SK-MEL-5 (cell line): ENCODE results near the gene TEAD1. TPM values are rescaled to one million over a fixed set of nuclear protein-coding genes. Genes with fewer than 3 reads are reported as not detected.
A peak's percentile ranks its signal among the peaks of the same experiment; 100 is the strongest.

Experiments used
- DNase-seq: peaks from one replicate; pipeline ENCODE4 v3.0.0-alpha.2; 2016; ENCODE audit warnings: low read depth, low spot score
- in situ Hi-C: cut with HindIII; loops from 2 replicates; pipeline ENCODE4 v1.10.0; 2016; ENCODE audit warnings: low sequenced_read_pairs, high pct_unique_total_duplicates, low pct_unique_long_range_greater_than_20kb
- total RNA-seq: library from RNA; depleted of rRNA; stranded (reverse); fragments of >200 nt; shearing (Covaris generic); gene quantifications from 2 replicates; pipeline ENCODE4 v1.2.3, GENCODE V29; 2014

TEAD1 gene
- total RNA-seq, 1 experiment from 2014 or later: 55.0 TPM

GRCh38 chr11:12932485-12932884 is 258.3 kb downstream of the TEAD1 start:
- in situ Hi-C loops: no loop called here
- DNase-seq: no peak

GRCh38 chr11:12936200-12936599 is 262.0 kb downstream of the TEAD1 start:
- in situ Hi-C loops: no loop called here
- no peak for DNase-seq

GRCh38 chr11:12938590-12939247 is 264.5 kb downstream of the TEAD1 start:
- no peak for DNase-seq
- in situ Hi-C loops: no loop called here

DNA sequence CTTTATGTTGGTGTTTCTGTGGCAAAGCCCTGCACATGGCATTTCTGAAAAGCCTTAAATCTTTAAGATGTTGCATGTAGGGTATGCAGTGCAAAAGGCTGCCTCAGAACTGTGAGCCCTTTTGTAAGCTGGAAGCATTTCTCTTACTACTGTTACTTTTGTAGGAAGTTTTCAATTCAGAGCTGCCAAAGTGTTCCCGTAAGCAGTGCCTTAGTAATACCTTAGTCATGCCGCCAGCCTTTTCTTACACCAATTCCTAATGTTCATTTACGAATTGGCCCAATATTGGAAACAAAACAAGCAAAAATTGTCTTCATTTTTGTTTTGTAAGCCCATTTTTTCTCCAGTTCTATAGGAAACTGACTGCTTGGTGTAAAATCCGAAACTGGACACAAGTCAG is 267.4 kb downstream of the TEAD1 start:
- DNase-seq: no peak
- in situ Hi-C loops: no loop called here

GRCh38 chr11:12942157-12942556 is 267.9 kb downstream of the TEAD1 start:
- in situ Hi-C loops: no loop called here
- DNase-seq: no peak

DNA sequence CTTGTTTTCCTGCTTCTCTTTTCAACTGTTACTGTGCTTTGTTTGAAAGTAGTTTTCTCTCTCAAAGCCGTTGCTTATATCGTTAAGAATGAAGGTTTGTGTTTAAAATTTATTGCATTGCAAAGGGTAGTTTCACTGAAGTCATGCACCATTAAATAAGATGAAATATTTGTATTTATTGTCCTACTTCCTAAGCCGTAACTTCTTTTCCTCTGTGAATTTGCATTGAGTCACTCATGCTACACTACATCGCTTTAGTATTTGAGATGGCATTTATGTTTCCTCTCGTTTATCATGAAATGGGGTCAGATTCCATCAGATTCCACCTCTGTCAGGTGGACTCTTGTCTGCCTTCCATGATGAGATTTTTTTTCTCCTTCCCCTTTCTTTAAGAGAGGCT is 269.1 kb downstream of the TEAD1 start:
- in situ Hi-C loops: no loop called here
- DNase-seq: no peak

GRCh38 chr11:12944889-12945288 is 270.7 kb downstream of the TEAD1 start:
- in situ Hi-C loops: no loop called here
- no peak for DNase-seq

- in situ Hi-C loops: no loop called here
- DNase-seq: no peak
These were observed 275.2 kb downstream of the TEAD1 start for GRCh38 chr11:12949453-12949852.

DNA sequence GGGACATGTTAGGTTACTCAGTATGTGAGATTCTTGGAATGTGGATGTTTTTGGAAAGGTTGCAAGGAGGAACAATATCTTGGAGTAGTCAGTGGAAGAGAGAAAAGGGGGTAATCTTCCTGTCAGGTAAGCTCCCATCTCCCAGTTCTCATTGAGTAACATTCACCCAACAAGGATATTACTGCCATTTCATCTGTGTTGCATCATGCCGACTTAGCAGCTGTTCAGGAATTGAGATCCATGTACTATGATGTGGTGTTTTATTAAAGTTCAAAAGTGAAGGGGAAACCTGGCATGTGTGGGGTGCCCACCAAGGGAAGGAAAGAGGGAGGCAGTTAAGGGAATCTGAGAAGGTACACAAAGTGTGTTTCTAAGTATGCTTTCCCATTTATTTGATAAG is 276.4 kb downstream of the TEAD1 start:
- DNase-seq: no peak
- in situ Hi-C loops: no loop called here

GRCh38 chr11:12951376-12951775 is 277.2 kb downstream of the TEAD1 start:
- DNase-seq: no peak
- in situ Hi-C loops: no loop called here

DNA sequence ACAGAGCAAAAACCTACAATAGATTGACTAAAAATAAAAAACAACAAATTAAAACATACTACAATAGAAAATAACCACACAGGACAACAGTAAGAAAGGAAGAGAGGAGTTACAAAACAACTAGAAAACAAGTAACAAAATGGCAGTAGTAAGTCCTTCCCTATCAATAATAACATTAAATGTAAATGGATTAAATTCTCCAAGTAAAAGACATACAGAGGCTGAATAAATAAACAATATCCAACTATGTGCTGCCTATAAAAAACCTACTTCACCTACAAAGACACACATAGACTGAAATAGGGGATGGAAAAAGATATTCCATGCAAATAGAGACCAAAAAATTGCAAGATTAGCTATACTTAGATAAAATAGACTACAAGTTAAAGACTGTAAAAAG is 277.9 kb downstream of the TEAD1 start:
- DNase-seq: no peak
- in situ Hi-C loops: no loop called here

DNA sequence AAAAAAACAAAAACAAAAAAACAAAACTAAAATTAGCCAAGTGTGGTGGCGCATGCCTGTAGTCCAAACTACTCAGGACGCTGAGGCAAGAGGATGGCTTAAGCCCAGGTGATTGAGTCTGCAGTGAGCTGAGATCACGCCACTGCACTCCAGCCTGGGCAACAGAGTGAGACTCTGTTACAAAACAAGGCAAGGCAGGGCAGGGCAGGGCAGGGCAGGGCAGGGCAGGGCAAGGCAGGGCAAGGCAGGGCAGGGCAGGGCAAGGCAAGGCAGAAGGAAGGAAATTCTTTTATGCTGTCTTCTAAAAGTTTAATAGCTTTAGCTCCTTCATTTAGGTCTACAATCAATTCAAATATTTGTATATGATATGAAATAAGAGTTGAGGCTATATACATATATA is 284.8 kb downstream of the TEAD1 start:
- in situ Hi-C loops: no loop called here

GRCh38 chr11:12961615-12962014 is 287.4 kb downstream of the TEAD1 start:
- peak; percentile 42 for DNase-seq
- in situ Hi-C loops: no loop called here

More for the DNA sequence above, 284.8 kb downstream of the TEAD1 start:
- no peak for DNase-seq

DNA sequence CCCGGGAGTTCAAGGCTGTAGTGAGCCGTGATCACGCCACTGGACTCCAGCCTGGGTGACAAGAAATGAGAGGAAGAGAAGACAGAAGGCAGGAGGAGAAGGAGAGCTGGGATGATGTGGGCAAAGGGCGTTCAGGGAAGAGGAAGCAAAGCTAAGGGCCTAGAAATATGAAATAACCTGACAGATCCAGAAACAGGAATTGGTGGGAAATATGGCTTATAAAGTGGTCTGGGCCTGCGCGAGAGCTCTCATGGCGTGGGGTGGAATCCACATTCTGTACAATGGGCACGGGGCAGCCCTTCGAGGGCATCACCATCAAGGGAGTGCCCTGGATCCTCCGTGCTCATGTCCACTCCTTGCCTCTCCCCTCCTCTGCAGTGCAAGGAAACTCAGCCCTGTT is 288.1 kb downstream of the TEAD1 start:
- in situ Hi-C loops: no loop called here
- no peak for DNase-seq

DNA sequence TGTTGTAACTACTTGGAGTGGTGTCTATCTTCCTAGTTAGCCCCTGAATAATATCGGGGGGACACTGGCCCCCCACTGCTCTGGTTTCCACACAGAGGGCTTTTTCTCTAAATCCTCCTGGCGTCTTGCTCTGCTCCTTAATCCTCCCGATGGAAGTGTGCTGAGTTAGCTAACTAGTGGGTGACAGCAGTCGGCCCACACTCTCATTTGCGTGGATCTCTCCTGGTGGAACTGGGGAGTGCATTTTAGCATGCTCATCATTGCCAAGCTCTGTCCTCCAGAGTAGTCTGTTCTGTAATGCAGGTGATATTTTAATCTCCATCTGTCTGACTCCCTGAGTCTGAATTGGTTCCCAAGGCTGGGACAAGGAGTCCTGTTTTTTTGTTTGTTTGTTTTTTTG is 288.8 kb downstream of the TEAD1 start:
- no peak for DNase-seq
- in situ Hi-C loops: no loop called here

- in situ Hi-C loops: no loop called here
- DNase-seq: peak; percentile 83
These were observed 289.7 kb downstream of the TEAD1 start for GRCh38 chr11:12963792-12964536.

DNA sequence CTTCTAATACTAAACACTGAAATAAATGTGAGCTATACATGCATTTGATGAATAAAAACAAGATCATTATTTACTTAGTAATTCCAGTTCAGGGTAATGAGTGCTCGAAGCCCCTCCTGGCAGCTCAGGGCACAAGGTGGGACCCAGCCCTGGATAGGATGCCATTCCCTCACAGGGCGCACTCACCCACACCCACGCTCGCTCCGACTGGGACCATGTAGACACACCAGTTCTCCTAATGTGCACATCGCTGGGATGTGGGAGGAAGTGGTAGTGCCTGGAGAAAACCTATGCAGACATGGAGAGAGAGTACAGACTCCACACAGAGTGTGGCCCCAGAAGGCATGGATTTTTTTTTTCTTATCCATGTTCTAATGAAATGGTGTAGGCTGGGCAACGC is 290.4 kb downstream of the TEAD1 start:
- in situ Hi-C loops: no loop called here
- DNase-seq: no peak

- no peak for DNase-seq
These were observed 291.8 kb downstream of the TEAD1 start for GRCh38 chr11:12966002-12966401.

GRCh38 chr11:12968101-12968500 is 293.9 kb downstream of the TEAD1 start:
- in situ Hi-C loops: no loop called here
- peak; percentile 36 for DNase-seq

More at GRCh38 chr11:12966002-12966401, 291.8 kb downstream of the TEAD1 start:
- in situ Hi-C loops: no loop called here
